Measurements from ENCODE around the gene POU6F2.

Gene POU6F2, protein sequence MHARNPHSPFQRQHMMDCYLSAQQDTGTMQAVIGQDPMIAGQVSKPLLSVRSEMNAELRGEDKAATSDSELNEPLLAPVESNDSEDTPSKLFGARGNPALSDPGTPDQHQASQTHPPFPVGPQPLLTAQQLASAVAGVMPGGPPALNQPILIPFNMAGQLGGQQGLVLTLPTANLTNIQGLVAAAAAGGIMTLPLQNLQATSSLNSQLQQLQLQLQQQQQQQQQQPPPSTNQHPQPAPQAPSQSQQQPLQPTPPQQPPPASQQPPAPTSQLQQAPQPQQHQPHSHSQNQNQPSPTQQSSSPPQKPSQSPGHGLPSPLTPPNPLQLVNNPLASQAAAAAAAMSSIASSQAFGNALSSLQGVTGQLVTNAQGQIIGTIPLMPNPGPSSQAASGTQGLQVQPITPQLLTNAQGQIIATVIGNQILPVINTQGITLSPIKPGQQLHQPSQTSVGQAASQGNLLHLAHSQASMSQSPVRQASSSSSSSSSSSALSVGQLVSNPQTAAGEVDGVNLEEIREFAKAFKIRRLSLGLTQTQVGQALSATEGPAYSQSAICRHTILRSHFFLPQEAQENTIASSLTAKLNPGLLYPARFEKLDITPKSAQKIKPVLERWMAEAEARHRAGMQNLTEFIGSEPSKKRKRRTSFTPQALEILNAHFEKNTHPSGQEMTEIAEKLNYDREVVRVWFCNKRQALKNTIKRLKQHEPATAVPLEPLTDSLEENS

GRCh38 chr7:38977685-38978084 is at the start of gene POU6F2:
TSS of gene POU6F2 (plus strand) at chr7:38977909. CDS start at chr7:38977954, 45 bp downstream.
- H3K4me3 ChIP-seq (ENCODE audit: low read depth, low read length): no peak within 1 kb of the TSS
- no peak for TF ChIP-seq CTCF (IDR thresholded peaks at IDR 0.05; ENCODE audit: low read depth, low read length)

GRCh38 chr7:38928506-38928905 is 49.2 kb upstream of the POU6F2 start:
- TF ChIP-seq CTCF (IDR thresholded peaks at IDR 0.05; ENCODE audit: low read depth, low read length): no peak
- no peak overlapping the region for H3K4me3 ChIP-seq (ENCODE audit: low read depth, low read length)

GRCh38 chr7:38929460-38930171 is 48.1 kb upstream of the POU6F2 start:
- TF ChIP-seq CTCF (IDR thresholded peaks at IDR 0.05; ENCODE audit: low read depth, low read length): no peak

DNA sequence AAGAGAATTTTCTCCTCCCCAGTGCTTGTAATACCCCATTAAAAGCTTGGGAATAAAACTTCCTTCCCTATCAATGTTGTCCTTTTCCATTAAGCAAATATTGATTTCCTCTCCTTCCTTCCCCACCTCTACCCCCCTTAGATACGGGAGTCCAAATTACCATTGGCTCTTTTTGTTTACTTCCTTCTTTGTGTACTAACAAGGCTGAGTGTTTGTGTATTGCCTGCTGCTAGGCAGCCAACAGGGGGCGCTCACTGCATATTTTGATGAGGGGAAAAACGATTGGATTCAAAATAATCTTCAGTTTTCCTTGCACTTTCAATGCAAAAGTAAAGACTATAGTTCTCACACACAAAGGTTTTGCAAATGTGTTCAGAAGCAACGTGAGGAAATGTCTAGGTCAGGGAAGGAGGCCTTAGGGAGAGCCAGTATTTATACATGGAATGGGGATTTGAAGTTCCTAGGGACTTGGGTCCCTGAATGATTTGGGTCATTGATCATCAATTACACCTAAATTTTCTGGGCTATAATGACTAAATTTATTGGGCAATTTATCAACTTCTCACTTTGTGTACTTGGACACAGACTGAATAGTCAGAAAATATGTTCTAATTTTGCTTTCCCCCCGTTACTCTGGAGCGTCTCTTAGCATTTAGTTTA is 45.1 kb upstream of the POU6F2 start:
- peak; percentile 96 for TF ChIP-seq CTCF (IDR thresholded peaks at IDR 0.05; ENCODE audit: low read depth, low read length)

More at GRCh38 chr7:38929460-38930171, 48.1 kb upstream of the POU6F2 start:
- H3K4me3 ChIP-seq (ENCODE audit: low read depth, low read length): no peak overlapping the region

GRCh38 chr7:38934051-38934450 is 43.7 kb upstream of the POU6F2 start:
- no peak overlapping the region for H3K4me3 ChIP-seq (ENCODE audit: low read depth, low read length)
- TF ChIP-seq CTCF (IDR thresholded peaks at IDR 0.05; ENCODE audit: low read depth, low read length): no peak

More for the DNA sequence above, 45.1 kb upstream of the POU6F2 start:
- no peak overlapping the region for H3K4me3 ChIP-seq (ENCODE audit: low read depth, low read length)

DNA sequence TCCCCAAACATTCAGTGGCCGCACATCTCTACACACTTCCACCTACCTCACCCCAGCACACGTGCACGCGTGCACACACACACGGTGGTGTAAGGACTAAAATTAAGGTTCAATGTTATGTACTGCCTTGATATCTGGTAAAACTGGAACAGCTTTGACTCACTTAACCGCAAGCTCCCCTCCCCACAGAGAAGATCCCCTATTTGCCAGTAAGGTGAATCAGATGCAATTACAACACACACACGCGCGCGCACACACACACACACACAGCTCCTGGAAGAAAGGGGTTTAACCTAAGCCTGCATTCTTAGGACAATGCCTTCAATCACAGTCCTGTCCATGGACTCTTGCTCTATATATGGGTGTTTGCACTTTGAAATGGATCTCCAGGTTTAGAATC is 43.2 kb upstream of the POU6F2 start:
- no peak for TF ChIP-seq CTCF (IDR thresholded peaks at IDR 0.05; ENCODE audit: low read depth, low read length)
- H3K4me3 ChIP-seq (ENCODE audit: low read depth, low read length): no peak overlapping the region

All from WI38 (cell line).